HG03460 (cell line): Measurements from ENCODE around the gene TBC1D14.

ENCODE experiments used
- ATAC-seq: cut with Tn5 transposase; IDR thresholded peaks from one replicate; pipeline ENCODE4 v1.9.1; 2021; ENCODE audit not compliant: unreplicated experiment

Gene TBC1D14

GRCh38 chr4:6944301-6945051 is 34.9 kb downstream of the TBC1D14 start:
- no peak for ATAC-seq

GRCh38 chr4:6945052-6945409 is 35.4 kb downstream of the TBC1D14 start:
- ATAC-seq, result no peak

GRCh38 chr4:6946497-6946896 is 36.9 kb downstream of the TBC1D14 start:
- no peak for ATAC-seq

- no peak for ATAC-seq
Measured at GRCh38 chr4:6948134-6948460, 38.5 kb downstream of the TBC1D14 start.

DNA sequence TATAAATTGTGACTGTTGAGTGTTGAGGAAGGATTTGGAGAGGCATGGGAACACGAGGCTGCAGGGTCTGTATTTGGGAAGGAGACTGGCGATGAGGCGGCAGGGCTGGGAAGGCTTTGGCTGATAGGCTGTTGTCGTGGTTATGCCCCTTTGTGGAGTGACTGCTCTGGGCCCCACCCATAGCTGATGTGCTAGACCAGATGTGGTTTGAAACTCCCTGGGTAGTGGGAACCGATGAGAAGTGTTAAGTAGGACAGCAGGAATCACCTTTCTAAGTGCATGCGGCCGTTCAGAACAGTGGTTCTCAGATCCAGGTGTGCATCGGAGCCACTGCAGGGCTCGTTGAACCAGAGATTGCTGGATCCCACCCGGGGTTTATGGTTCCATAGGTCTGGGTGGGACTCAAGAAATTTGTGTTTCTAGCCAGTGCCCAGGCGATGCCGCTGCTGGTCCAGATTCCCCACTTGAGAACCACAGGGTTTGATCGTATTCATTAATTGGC is 42.3 kb downstream of the TBC1D14 start:
- ATAC-seq, result no peak

DNA sequence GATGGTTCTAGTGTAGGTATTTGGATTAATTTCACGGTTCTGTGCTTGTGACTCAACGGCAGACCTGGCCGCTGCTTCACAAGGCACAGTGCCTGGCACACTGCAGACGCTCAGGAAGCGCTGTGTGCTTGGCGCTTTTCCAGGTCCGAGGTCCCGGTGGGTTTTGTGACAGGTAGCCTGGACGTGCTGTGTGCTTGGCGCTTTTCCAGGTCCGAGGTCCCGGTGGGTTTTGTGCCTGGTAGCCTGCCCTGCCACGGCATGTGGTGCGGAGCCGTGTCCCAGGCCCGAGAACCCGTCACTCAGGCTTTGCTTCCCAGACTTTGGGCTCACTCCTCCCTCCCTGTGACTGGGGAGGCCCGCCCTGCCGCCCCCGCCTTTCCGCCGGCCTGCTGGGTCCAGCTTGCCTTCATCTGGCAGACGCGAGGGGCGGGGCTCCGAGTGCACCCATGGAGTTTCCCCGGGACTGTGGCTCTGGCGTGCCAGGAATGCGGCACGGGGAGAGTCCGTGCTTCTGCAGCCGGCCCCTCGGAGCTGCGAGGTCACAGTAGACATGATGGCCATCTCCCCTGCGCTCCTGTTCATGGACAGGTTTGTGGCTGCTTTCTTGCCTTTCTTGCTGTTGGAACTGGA is 44.2 kb downstream of the TBC1D14 start:
- no peak for ATAC-seq

GRCh38 chr4:6955261-6955911 is 45.8 kb downstream of the TBC1D14 start:
- no peak for ATAC-seq

DNA sequence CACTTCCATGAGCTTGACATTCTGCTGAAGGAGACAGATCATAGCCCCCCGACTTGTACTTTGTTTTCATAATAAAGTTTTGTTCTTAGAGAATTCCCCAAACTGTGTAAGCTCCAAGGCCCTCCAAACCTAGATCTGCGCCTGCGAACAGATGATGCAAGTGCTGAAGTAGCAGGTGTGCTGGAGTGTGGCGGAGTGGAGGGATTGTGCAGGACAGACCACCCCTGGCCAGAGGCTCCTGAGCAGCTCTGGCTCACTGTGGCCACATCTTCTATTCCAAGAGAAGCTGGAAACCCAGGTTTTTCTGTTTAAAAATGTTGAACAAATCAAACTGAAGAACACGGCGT is 46.4 kb downstream of the TBC1D14 start:
- no peak for ATAC-seq

GRCh38 chr4:6956434-6957147 is 47.0 kb downstream of the TBC1D14 start:
- no peak for ATAC-seq

- ATAC-seq, result no peak
Measured at GRCh38 chr4:6957148-6957520, 47.5 kb downstream of the TBC1D14 start.

GRCh38 chr4:6957994-6958393 is 48.4 kb downstream of the TBC1D14 start:
- ATAC-seq, result no peak

DNA sequence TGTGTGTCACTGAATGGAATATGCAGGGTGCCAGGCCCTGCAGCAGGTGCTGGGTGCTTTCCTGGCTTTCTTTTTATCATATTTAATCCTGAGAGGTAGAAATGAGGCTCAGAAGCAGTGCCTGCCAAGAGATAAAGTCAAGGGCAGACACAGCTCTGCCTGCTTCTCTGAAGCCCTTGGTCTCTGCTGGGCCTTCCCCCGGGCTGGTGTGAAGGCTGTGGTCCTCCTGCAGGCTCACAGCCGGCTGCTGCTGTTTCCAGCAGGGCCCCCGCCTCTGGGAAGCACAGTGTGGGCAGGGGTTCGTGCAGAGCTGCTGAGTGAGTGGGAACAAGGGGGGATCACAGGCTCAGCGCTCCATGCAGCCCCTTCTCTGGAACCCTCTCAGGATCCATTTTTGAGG is 49.6 kb downstream of the TBC1D14 start:
- ATAC-seq, result no peak

DNA sequence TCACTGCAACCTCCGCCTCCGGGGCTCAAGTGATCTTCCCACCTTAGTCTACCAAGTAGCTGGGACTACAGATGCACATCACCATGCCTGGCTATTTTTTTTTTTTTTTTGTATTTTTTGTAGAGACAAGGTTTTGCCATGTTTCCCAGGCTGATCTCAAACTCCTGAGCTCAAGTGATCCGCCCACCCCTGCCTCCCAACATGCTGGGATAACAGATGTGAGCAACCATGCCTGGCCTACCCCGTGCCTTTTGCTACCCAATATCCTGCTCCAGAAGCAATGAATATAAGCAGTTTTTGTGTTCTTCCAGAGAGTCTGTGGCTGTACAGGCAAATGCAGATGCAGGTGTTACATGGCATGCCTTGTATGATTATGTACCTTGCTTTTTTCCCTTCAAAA is 50.5 kb downstream of the TBC1D14 start:
- ATAC-seq, result no peak

GRCh38 chr4:6960628-6961412 is 51.2 kb downstream of the TBC1D14 start:
- no peak for ATAC-seq

- ATAC-seq, result no peak
Measured at GRCh38 chr4:6961496-6962210, 52.0 kb downstream of the TBC1D14 start.

DNA sequence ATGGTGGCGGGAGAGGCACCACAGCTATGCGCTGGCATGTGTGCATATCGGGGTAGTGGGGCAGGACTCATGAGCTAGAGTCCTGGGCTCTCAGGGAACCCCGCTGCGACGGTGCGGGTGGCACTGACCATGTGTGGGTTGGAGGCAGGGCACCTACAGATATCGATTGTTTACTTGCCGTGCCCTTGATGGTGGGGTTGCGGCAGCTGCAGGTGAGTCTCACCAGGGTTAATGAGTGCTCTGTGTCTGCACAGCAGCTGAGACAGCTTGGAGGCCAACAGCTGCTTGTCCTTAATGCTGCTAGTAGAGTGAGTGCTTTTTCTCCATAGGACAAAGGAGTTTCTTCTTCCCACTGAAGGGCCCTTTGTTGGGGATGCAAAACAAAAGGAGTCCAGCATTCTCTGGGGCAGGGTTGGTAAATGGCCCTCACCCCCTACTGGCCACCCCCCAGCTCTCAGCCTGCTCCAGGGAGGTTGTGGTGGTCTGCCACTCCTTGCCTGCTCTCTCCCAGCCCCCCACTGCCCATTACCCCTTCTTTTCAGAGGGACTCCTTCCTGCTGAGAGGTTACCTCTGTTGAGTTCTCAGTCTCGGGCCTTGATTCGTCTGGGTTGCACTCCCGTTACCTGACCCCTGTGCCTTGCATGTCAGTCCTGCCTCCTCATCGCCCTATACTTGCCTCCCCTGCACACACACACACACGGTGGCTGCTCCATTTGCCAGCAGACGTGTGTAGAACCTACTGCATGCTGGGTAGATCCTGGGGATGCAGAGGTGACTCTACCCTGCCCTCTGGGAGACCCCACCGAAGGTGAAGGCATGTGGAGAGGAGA is 52.8 kb downstream of the TBC1D14 start:
- no peak for ATAC-seq

DNA sequence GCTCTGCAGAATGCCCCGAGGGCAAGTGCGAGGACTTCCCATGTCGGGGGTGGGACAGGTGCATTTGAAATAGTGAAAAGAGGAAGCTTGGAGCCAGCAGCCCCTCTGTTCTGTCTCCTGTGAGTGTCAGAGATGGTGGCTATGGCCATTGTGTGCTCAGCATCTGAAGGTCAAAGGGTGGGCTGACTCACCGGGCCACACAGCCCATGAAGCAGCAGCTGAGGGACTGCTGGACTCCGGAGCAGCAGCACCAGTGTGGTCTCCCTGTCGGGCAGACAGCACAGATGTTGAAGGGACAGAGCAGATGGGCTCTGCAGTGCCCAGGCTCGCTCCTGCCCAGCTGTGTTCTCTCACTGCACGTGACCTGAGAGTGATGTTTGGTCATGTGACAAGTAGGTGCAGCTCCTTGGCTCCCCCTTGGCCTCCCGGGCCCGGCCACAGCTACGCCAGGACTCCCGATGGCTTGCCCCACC is 53.5 kb downstream of the TBC1D14 start:
- no peak for ATAC-seq

DNA sequence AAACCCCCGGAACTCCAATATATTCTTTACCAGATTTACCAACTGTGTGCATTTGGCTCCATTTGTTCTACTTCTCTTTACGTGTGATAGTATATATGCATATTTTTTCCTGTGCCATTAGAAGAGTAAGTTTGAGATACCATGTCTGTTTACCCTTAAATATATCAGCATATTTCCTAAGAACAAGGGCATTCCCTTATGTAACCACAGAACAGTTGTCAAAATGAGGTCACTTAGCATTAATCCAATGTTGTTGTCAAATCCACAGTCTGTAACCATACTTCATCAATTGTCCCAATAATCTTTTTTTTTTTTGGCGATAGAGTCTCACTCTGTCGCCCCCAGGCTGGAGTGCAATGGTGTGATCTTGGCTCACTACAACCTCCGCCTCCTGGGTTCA is 55.2 kb downstream of the TBC1D14 start:
- ATAC-seq, result no peak

DNA sequence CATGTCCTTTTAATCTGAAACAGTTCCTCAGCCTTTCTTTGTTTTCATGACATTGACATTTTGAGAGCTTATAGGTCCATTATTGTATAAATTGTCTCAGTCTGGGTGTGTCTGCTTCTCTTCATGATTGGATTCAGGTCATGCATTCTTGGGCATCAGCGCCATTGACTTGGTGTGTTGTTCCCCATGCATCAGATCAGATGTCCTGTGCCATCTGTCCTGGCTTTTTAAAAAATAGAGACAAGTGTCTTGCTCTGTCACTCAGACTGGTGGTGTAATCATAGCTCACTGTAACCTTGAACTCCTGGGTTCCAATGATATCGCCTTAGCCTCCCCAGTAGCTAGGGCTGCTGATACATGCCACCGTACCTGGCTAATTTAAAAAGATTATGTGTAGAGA is 55.7 kb downstream of the TBC1D14 start:
- ATAC-seq, result no peak
